ENCODE results near the gene SP100.

DNA sequence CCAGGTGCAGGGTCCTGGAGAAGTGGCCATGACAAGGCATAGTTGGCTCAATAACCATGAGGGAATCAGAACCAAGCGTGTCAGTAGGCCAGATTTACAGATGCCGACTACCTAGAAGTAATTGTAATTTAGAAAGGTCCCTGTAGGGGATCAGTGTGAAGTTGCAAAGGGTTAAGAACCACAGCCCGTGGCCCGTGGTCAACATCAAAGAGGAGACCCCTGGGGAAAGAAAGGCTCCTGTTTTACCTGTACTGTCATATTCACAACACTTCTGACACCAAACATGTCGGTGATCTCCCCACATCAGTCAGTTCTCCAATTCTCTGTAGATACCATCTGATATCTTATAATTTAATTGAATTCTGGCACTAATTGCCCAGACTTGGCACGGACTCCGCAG lies 31.0 kb downstream of the SP100 start:
- TF ChIP-seq, protein P1, sequence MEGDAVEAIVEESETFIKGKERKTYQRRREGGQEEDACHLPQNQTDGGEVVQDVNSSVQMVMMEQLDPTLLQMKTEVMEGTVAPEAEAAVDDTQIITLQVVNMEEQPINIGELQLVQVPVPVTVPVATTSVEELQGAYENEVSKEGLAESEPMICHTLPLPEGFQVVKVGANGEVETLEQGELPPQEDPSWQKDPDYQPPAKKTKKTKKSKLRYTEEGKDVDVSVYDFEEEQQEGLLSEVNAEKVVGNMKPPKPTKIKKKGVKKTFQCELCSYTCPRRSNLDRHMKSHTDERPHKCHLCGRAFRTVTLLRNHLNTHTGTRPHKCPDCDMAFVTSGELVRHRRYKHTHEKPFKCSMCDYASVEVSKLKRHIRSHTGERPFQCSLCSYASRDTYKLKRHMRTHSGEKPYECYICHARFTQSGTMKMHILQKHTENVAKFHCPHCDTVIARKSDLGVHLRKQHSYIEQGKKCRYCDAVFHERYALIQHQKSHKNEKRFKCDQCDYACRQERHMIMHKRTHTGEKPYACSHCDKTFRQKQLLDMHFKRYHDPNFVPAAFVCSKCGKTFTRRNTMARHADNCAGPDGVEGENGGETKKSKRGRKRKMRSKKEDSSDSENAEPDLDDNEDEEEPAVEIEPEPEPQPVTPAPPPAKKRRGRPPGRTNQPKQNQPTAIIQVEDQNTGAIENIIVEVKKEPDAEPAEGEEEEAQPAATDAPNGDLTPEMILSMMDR (IDR thresholded peaks at IDR 0.05; ENCODE audit: insufficient read depth, low read length, poor library complexity, severe bottlenecking), result no peak
- TF ChIP-seq EZH2phosphoT487 (conservative IDR thresholded peaks at IDR 0.05; ENCODE audit: low read length), result no peak
